ENCODE results near the gene KLK14. TPM values are rescaled to one million over a fixed set of nuclear protein-coding genes. Genes with fewer than 3 reads are reported as not detected.

The KLK14 gene, protein sequence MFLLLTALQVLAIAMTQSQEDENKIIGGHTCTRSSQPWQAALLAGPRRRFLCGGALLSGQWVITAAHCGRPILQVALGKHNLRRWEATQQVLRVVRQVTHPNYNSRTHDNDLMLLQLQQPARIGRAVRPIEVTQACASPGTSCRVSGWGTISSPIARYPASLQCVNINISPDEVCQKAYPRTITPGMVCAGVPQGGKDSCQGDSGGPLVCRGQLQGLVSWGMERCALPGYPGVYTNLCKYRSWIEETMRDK
- total RNA-seq: not detected in 2 replicates

DNA sequence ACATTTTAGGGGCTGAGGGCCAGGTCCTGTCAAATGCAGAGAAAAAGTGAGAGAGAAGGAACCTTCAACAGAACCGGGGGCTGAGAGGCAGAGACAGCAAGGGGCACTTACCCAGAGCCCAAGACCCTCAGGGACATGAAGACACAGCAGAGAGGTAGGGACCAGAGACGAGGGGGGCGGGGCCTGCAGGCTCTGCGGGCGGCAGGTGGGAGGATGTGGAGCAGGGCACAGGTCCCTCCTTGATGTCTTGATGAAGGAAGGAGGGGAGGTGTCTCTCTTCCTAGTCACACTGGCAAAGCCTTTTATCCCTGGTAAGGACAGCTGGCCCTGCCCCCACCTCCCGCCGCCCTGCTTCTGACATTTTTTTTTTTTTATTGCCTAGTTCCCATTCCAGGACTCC lies at the start of gene KLK14:
KLK14 (minus strand) TSS at position 277 of the 400 bp plus-strand sequence; CDS start at position 4, 273 bp downstream.

DNA sequence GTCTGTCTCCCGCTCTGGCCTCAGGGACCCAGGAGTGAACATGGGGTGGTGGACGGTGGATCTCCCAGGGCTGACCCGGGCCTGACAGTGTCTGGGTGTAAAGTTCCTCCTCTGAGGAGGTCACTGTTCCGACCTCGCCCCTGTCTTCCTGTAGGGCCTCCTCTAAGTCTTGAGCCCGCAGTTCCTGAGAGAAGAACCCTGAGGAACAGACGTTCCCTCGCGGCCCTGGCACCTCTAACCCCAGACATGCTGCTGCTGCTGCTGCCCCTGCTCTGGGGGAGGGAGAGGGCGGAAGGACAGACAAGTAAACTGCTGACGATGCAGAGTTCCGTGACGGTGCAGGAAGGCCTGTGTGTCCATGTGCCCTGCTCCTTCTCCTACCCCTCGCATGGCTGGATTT lies 42.0 kb upstream of the KLK14 start, which contains the start of gene SIGLEC9:
SIGLEC9 (plus strand) TSS at position 178 of the 400 bp plus-strand sequence; CDS start at position 247, 69 bp downstream.

DNA sequence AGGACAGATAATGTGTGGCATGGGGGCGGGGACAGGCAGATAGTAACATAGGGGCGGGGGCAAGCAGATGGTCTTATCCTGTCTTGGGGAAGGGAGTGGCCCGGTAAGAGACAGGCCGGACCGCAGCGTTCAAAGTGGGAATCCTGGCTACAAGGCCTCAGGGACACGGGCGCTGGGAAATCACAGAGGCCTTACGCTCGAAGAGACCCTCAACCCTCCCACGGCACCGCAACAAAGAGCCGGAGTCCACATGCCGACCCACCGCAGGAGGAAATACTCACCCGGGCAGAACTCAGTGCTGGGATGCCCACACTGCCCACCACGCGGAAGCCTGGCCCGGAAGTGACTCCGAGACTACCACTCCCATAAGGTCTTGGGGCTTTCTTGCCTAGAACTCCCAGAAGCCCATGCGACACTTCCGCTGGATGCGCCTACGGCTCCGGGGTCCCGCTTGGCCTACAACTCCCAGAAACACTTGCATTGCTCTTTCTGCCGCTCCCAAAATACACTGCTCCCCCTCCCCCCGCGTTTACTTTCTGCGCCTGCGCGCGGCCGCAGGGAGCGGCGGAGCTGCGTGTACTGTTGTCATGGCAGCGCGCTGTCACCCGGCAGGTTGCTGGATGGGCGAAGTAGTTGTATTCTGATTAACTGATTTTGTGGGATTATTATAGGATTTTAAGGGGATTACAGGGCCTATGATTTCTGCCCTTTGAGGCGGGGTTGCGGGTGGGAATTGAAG lies 25.5 kb upstream of the KLK14 start, which contains the start of gene CTU1:
CTU1 (minus strand) TSS at position 344 of the 739 bp plus-strand sequence. CDS start 3,840 bp downstream, outside the sequence.

DNA sequence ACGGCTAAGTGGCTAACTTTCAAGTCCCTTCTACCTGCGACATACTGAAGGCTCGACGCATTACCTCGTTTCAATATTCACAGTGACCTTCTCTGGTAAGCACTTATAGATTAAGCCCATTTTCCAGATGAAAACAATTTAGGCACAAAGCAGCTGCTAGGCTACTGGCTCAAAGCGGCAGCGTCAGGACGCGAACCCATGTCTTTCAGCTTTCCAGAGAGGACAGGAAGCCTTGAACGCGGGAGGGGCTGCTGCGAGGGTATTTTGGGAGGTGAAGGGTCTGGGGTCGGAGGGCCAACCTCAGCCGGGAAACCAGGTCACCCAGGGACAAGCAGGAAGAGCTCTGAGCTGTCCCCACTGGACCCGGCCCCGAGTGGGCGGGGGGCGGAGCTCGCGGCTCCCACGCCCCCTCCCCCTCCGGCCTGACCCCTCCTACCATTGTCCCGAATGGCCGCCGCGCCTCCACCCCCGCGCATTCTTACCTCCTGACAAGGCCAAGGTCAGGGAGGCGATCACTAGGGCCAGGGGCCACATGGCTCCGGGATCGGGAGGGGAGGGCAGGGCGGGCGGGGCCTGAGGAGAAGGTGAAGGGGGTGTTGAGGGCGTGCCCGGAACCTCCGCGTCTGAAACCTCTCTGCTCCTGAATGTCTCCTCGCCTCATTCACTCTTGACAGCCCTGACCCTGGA lies 18.0 kb downstream of the KLK14 start, which contains the start of gene KLK13:
KLK13 (minus strand) TSS at position 559 of the 687 bp plus-strand sequence; CDS start at position 534, 25 bp downstream.

DNA sequence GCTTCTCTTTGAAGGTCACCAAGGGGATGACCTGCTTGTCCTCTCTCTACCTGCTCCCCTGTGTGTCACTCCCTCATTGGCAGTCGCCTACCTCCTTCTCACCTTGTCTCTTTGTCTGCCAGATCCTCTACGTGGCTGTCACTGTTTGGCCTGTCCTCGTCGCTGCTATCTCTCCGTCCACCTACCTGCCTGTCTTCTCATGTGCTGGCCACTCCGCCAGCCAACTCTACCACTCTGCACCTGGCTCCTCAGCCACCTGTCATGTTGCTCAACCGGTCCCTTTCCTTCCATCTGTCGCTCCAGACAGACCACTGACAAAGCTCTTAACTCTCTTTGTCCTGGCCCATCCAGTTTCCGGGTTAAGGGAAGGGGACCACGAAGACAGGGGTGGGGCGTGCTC lies 48.0 kb downstream of the KLK14 start, which contains the start of gene KLK12:
KLK12 (minus strand) TSS at position 299 of the 400 bp plus-strand sequence. CDS start 381 bp downstream, outside the sequence.

Other genes starting within 250 kb of the KLK14 start
- not detected in 2 replicates for gene KLK15, start 249.3 kb downstream of the KLK14 start, total RNA-seq
- gene KLK3, start 228.0 kb downstream of the KLK14 start, total RNA-seq: not detected in 2 replicates
- gene KLK2, start 209.4 kb downstream of the KLK14 start, total RNA-seq: not detected in 2 replicates
- not detected in 2 replicates for gene KLK4, start 171.5 kb downstream of the KLK14 start, total RNA-seq
- gene KLK5, start 129.8 kb downstream of the KLK14 start, total RNA-seq: not detected in 2 replicates
- gene KLK6, start 113.3 kb downstream of the KLK14 start, total RNA-seq: not detected in 2 replicates
- gene KLK7, start 99.0 kb downstream of the KLK14 start, total RNA-seq: not detected in 2 replicates
- gene KLK8, start 81.3 kb downstream of the KLK14 start, total RNA-seq: not detected in 2 replicates
- not detected in 2 replicates for gene KLK10, start 63.2 kb downstream of the KLK14 start, total RNA-seq
- gene KLK11, start 56.3 kb downstream of the KLK14 start, total RNA-seq: not detected in 2 replicates
- gene KLK12, start 47.9 kb downstream of the KLK14 start, total RNA-seq: not detected in 2 replicates
- not detected in 2 replicates for gene KLK13, start 17.8 kb downstream of the KLK14 start, total RNA-seq
- 3.8 and 5.5 TPM in 2 replicates for gene CTU1, start 25.5 kb upstream of the KLK14 start, total RNA-seq
- 0.09 TPM in 1 of 2 replicates, not detected in the other for gene SIGLEC9, start 42.0 kb upstream of the KLK14 start, total RNA-seq
- gene SIGLEC7, start 59.4 kb upstream of the KLK14 start, total RNA-seq: 0.09 TPM in 1 of 2 replicates, not detected in the other
- not detected in 2 replicates for gene CD33, start 142.2 kb upstream of the KLK14 start, total RNA-seq
- not detected in 2 replicates for gene SIGLECL1, start 168.2 kb upstream of the KLK14 start, total RNA-seq
- gene IGLON5, start 228.8 kb upstream of the KLK14 start, total RNA-seq: not detected in 2 replicates